Natural killer cell (primary cell): ENCODE data around the gene RNF169. TPM values are rescaled to one million over a fixed set of nuclear protein-coding genes. Genes with fewer than 3 reads are reported as not detected.

Source experiments
- ATAC-seq, 3 donors: fragments of 150-1000 bp in 2 of 3; fragments of 200-7000 bp in 1 of 3; cut with Tn5 transposase; 1 replicate in 1 of 3; 2 replicates in 2 of 3; pipeline ENCODE4 v1.10.0; 2021; ENCODE audit warnings: mild to moderate bottlenecking in 2 of 3, moderate library complexity in 2 of 3
- DNase-seq, 2 donors: peaks; one replicate each; pipeline versions ENCODE4 v3.0.0 to v3.0.0-alpha.2; 2013 to 2021; ENCODE audit warnings: mixed read lengths in 1 of 2
- H3K27ac ChIP-seq: one replicate; pipeline ENCODE4 v1.5.1; 2013; ENCODE audit warnings: mild to moderate bottlenecking, low read length
- H3K27me3 ChIP-seq: one replicate; pipeline ENCODE4 v1.6.1; 2013; ENCODE audit warnings: low read length; ENCODE audit not compliant: control insufficient read depth, insufficient read depth
- H3K36me3 ChIP-seq: one replicate; pipeline ENCODE4 v1.6.1; 2013; ENCODE audit warnings: low read length; ENCODE audit not compliant: control insufficient read depth, insufficient read depth
- H3K4me1 ChIP-seq: one replicate; pipeline ENCODE4 v1.6.1; 2013; ENCODE audit warnings: low read length; ENCODE audit not compliant: control insufficient read depth, insufficient read depth
- H3K4me3 ChIP-seq: one replicate; pipeline ENCODE4 v1.5.1; 2013; ENCODE audit warnings: low read length
- H3K9me3 ChIP-seq: one replicate; pipeline ENCODE4 v1.6.1; 2013; ENCODE audit warnings: low read length; ENCODE audit not compliant: control insufficient read depth, insufficient read depth
- H3K27ac Mint-ChIP-seq, 2 donors: one replicate each; pipeline ENCODE4 v1.8.0; 2022; ENCODE audit warnings: mild to moderate bottlenecking in 2 of 2, mixed read lengths in 2 of 2, moderate library complexity in 1 of 2
- H3K27me3 Mint-ChIP-seq, 2 donors: one replicate each; pipeline ENCODE4 v1.8.0; 2022; ENCODE audit warnings: low read depth in 2 of 2, mixed read lengths in 2 of 2
- H3K36me3 Mint-ChIP-seq: one replicate; pipeline ENCODE4 v1.8.0; 2022; ENCODE audit warnings: mixed read lengths
- H3K4me1 Mint-ChIP-seq, 2 donors: one replicate each; pipeline ENCODE4 v1.8.0; 2022; ENCODE audit warnings: mixed read lengths in 2 of 2
- H3K4me3 Mint-ChIP-seq: one replicate; pipeline ENCODE4 v1.8.0; 2022; ENCODE audit warnings: mild to moderate bottlenecking, moderate library complexity, mixed read lengths
- H3K9me3 Mint-ChIP-seq, 2 donors: one replicate each; pipeline ENCODE4 v1.8.0; 2022; ENCODE audit warnings: mixed read lengths in 2 of 2
- WGBS: methylation state at CpG from one replicate; pipeline ENCODE4 v1.1.7; 2013; ENCODE audit warnings: missing lambda C conversion rate; ENCODE audit not compliant: insufficient coverage; 5-methylcytosine and 5-hydroxymethylcytosine counted together
- intact Hi-C: fragments of 100-400 bp; cut with micrococcal nuclease; formaldehyde crosslinking; loops from one replicate; pipeline ENCODE4 v1.14.2; 2022
- total RNA-seq, 4 donors: library from RNA; stranded (reverse); fragments of 120-200 nt in 1 of 4; gene quantifications; one replicate each; pipeline versions ENCODE4 v1.2.3 to v1.2.4, GENCODE V29; 2013 to 2022
- TF ChIP-seq, protein P1 (sequence below): fragments of 200-600 bp; IDR thresholded peaks from one replicate; pipeline ENCODE4 v1.8.0; 2022; ENCODE audit warnings: antibody characterized with exemption

RNF169 gene
- total RNA-seq, 3 donors from 2014 or later (not counting 1 experiment from before 2014, with no cell fraction given) = 29.1 to 39.8 (median 37.9) TPM

DNA sequence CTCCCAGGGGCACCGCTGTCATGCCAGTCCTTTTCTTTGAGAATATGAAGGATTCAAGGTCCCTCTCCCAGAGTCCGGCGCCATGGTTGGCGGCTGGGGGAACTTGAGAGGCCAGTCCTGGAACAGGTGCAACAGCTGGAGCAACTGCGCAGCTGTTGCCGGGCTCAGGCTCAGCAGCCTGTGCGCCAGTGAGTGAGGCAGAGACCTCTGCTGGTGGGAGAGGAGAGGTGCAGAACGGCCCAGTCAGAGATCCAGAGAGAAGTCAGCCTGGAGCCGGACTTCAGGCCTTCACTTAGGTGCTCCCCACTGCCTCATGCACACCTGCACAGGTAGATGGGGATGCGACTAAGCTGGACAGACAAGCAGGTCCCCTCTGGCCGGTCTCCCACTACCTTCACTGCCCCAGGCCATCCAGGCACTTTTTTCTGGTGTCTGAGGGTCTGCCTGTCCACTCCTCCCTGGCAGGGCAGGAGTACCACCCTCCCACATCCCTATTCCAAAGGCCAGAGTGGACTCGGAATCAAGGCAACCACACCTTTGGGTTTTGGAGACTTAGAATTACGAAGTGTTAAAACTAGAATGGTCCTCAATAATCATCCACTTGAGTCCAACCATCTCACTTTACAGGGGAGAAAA is 22.0 kb upstream of the RNF169 start:
- no peaks in the 10 kb centered on the region for H3K36me3 ChIP-seq
- H3K27me3 ChIP-seq = peaks cover 13% of the 10 kb centered on the region
- TF ChIP-seq, protein P1, sequence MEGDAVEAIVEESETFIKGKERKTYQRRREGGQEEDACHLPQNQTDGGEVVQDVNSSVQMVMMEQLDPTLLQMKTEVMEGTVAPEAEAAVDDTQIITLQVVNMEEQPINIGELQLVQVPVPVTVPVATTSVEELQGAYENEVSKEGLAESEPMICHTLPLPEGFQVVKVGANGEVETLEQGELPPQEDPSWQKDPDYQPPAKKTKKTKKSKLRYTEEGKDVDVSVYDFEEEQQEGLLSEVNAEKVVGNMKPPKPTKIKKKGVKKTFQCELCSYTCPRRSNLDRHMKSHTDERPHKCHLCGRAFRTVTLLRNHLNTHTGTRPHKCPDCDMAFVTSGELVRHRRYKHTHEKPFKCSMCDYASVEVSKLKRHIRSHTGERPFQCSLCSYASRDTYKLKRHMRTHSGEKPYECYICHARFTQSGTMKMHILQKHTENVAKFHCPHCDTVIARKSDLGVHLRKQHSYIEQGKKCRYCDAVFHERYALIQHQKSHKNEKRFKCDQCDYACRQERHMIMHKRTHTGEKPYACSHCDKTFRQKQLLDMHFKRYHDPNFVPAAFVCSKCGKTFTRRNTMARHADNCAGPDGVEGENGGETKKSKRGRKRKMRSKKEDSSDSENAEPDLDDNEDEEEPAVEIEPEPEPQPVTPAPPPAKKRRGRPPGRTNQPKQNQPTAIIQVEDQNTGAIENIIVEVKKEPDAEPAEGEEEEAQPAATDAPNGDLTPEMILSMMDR = peak; percentile 87
- H3K27ac ChIP-seq = no peak overlapping the region
- 19% methylated on average over 13 of the region's 13 CpGs for WGBS
- H3K4me3 Mint-ChIP-seq = no peak overlapping the region
- no peak overlapping the region for H3K4me3 ChIP-seq
- H3K27me3 Mint-ChIP-seq = peaks cover 47 to 49% of the 10 kb centered on the region in 2 donors
- no peak overlapping the region for H3K27ac Mint-ChIP-seq
- intact Hi-C loops = no loop called here
- H3K9me3 ChIP-seq = no peaks in the 10 kb centered on the region
- peaks cover 3% of the 10 kb centered on the region for H3K4me1 ChIP-seq
- no peaks in the 10 kb centered on the region for H3K9me3 Mint-ChIP-seq
- no peaks in the 10 kb centered on the region for H3K36me3 Mint-ChIP-seq
- peaks cover 4 to 5% of the 10 kb centered on the region in 2 donors for H3K4me1 Mint-ChIP-seq
- DNase-seq (peak; percentile 40 to 77), ATAC-seq (peak; percentile 83 to 99 (median 99))

DNA sequence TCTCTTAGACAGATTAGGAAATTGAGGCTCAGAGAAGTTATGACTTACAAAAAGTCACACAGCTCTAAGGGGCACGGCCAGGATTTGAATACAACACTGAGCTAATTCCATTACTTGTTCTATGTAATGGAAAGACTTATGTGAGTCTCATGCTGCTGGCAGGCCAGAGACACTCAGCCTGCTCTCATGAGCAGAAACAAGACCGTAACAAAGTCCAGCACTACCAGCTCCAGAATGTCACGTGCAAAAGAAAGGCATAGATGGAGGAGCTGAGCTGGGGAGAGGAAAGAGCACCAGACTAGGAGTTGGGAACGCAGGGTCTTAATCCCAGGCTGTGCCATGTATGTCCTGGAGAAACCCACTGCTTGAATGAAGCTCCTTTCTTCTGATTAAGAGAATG is 19.3 kb upstream of the RNF169 start:
- no peaks in the 10 kb centered on the region for H3K9me3 ChIP-seq
- Mint-ChIP-seq H3K9me3 (no peaks in the 10 kb centered on the region), H3K27me3 (peaks cover 61 to 70% of the 10 kb centered on the region in 2 donors), H3K36me3 (no peaks in the 10 kb centered on the region), H3K4me3 (no peak overlapping the region), H3K27ac (no peak overlapping the region), H3K4me1 (peaks cover 4 to 5% of the 10 kb centered on the region in 2 donors)
- H3K4me1 ChIP-seq = peaks cover 3% of the 10 kb centered on the region
- TF ChIP-seq, protein P1 = no peak
- 82% methylated on average over 4 of the region's 4 CpGs for WGBS
- DNase-seq = no peak
- no peak for ATAC-seq
- peaks cover 23% of the 10 kb centered on the region for H3K27me3 ChIP-seq
- no peak overlapping the region for H3K4me3 ChIP-seq
- H3K36me3 ChIP-seq = no peaks in the 10 kb centered on the region
- H3K27ac ChIP-seq = no peak overlapping the region
- intact Hi-C loops = no loop called here

DNA sequence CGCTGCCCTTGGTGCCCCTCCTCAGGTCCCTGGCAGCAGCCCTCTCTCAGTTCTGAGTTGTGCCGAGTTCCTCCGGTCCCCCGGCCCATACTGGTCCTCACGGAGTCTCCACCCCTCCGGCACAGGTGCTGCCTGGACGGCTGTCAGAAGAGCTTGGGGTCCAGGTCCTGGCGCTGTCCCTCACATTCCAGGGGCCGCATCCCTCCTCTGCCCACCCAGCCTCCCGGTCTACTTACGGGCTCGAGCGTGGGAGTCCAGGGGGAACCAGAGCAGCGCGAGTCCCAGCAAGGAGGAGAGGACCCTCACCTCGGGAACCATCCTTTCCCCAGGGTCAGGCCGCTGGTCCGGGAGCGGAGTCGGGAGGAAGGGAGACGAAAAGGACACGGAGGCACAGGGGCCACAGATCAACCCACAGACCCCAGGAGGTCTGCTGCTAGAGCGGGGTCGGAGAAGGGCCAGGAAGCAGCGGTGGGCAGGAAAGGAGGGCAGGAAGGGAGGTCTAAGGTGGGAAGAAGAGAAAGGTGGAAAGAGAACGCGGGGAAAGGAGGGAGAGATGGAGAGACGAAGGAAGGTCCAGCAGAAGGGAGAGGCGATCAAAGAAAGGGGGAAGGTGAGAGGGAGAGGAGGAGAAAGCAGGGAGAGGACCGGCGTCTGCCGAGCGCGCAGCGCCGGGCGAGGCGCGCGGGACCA is 17.9 kb upstream of the RNF169 start:
- peaks cover 23% of the 10 kb centered on the region for H3K27me3 ChIP-seq
- H3K9me3 ChIP-seq = no peaks in the 10 kb centered on the region
- Mint-ChIP-seq H3K27me3 (peaks cover 59 to 70% of the 10 kb centered on the region in 2 donors), H3K4me1 (peaks cover 4 to 5% of the 10 kb centered on the region in 2 donors), H3K36me3 (no peaks in the 10 kb centered on the region), H3K9me3 (no peaks in the 10 kb centered on the region), H3K4me3 (no peak overlapping the region), H3K27ac (no peak overlapping the region)
- 5% methylated on average over 40 of the region's 40 CpGs for WGBS
- intact Hi-C loops = no loop called here
- no peak overlapping the region for H3K27ac ChIP-seq
- TF ChIP-seq, protein P1 = no peak
- no peaks in the 10 kb centered on the region for H3K36me3 ChIP-seq
- no peak for DNase-seq
- H3K4me1 ChIP-seq = peaks cover 3% of the 10 kb centered on the region
- ATAC-seq = no peak
- no peak overlapping the region for H3K4me3 ChIP-seq
